Activated T-helper 1 cell treated with anti-CD3 and anti-CD28 coated beads, Interleukin-2, amount 50 U/mL, for 16 hours (primary cell): Measurements from ENCODE around the gene NAT16.
A peak's percentile ranks its signal among the peaks of the same experiment; 100 is the strongest.

Experiments used
- DNase-seq, 2 donors: peaks; one replicate each; pipeline ENCODE4 v3.0.0-alpha.2; 2020; ENCODE audit warnings: low read depth in 1 of 2, low spot score in 1 of 2

The NAT16 gene

DNA sequence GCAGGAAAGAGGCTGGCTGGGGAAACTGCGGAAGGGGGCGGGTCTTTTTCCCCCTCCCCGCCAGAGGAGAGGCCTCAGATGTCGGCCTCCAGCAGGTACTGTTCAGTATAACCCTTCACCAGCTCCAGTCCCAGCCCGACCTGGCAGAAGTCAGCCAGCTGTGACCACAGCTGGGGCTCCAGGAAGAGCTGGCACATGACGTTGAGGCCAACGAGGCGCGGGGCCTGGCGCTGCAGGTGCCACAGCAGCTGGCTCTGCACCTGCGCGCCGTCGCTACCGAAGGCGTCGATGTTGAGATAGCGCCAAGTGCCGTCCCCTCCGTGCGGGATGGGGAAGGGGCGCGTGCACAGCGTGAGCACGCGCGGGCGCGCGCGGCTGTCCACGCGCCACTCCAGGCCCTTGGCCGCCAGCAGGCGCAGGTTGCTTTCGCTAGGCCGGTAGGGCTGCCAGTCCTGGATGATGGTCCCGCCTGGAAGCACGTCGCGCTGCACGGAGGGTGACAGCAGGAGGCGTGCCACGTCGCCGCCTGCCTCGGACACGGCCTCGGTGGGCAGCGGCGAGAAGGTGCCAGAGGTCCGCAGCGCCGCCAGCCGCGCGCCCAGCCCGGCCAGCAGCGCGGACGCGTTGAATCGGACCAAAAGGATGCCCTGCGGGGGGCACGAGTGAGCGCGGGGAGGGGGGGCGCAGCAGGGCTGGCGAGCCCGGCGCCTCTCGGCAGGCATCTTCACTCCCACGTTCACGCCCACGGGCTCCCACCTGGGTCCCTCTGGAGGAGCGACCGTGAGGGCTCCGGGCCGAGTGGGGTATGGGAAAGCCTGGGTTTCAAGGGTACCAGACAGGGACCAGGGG, 7.9 kb downstream of the NAT16 start:
- DNase-seq = no peak

DNA sequence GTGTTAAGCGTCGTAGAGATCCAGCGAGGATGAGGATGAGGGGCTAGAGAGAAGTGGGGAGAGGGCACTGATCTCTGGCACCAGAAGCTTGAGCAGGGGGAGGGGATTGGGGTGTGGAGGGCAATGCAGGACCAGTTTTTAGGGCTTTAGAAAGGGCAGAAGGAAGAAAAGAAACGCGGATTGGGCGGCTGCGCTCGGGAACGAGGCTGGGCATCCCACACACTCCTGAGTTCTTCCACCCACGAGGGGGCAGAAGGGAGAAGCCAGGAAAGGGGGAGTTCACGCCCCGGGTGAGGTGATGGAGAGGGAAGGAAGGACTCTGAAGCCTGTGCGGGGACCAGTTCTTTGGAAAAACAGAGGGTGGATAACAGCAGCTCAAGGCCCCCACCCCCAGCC, 8.7 kb downstream of the NAT16 start:
- no peak for DNase-seq

DNA sequence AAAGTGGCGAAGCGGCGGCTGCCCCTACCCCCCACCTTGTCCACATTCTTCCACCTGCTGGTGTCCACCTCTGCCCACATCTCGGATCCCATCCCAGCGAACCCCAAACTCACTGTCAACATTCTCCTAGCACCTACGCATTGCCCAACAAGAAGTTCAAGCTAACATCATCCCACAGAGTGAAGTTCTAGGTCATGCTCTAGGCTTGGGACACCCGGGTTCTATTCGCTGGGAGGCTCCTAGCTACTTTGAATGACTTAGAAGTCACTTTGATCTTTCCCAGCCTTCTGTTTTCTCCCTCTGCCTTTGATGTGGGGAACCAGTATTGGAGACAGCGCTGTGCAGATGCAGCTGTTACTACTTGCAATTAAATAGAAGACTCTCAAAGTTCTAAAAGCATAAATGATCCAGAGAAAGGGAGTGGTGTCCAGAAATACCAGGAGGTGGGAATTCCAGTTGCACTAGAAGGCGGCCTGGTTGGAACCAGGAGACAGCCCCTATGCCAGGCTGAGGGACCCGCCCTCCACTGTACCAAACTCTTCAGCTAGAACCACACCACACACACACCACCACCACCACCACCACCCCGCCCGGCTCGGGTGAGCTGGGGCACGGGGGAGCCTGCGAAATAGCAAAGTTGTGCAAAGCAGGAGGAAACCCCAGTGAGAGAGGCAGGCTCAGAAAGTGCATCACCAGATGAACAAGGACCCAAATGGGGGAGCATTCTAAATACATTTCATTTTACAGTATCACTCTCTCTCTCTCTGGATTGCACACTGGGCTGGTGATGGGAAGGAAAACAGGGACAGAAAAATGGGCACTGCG, 9.3 kb downstream of the NAT16 start:
- DNase-seq = no peak

DNA sequence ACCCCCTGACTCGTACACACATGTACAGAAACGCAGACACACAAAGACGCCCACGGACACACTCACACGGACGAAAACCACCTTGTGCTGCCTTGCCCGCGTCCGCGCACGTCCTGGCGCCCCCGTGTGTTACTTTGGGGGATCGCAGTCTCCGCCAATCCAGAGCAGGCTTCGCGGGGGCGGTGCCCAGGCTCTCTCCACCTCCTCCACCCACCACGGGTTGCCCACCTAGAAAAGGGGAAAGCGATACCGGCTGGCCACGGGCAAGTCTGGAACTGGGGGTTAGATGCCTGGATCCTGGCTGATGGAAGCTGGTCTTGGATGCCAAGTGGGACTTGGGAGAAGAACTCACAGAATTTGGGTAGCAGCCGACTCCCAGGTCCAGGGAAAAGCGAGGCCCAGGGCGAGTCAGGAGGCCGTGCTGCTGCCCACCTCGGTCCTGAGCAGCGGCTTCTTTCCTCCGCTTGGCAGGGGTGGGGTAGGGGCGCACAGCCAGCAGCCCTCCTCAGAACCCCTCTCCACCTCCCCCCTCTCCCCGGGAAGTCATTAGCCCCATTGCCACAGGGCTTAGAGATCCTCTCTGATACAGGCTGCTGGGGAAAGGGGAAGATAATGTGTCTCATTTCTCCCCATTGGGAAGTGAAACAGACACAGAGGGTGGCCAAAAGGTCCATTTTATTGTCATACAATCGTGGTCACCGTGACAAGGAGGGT, 10.1 kb downstream of the NAT16 start:
- peak; percentile 64 to 66 for DNase-seq

DNA sequence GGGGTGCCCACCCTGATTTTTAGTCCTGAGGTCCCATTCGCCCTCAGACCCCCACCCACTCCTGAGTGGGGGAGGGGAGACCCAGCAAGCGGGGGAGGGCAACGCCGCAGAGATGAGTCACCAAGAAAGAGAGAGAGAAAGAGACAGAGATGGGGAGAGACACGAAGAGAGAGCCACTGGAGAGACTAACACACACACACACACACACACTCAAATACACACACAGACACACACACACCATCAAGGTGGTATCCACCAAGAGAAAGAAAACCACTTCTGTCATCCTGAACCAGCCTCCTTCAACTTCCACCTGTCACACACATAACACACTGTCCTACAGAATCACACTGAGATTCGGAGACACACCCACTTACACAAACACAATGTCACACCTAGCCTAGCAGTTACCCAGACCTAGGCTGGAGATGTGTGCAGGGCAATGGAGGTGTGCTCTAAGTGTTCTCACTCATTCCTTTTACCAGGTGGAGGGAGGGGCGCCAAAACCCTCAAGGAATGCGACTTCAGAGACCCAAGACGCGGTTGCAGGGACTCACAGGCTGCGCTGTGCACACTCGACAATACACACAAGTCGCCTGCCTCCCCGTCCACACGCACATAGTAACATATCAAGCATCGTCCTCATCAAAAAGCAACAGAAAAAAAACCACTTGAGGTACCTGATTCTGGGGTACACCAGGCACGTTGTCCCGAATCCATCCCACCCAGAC, 10.8 kb downstream of the NAT16 start:
- DNase-seq = no peak

DNA sequence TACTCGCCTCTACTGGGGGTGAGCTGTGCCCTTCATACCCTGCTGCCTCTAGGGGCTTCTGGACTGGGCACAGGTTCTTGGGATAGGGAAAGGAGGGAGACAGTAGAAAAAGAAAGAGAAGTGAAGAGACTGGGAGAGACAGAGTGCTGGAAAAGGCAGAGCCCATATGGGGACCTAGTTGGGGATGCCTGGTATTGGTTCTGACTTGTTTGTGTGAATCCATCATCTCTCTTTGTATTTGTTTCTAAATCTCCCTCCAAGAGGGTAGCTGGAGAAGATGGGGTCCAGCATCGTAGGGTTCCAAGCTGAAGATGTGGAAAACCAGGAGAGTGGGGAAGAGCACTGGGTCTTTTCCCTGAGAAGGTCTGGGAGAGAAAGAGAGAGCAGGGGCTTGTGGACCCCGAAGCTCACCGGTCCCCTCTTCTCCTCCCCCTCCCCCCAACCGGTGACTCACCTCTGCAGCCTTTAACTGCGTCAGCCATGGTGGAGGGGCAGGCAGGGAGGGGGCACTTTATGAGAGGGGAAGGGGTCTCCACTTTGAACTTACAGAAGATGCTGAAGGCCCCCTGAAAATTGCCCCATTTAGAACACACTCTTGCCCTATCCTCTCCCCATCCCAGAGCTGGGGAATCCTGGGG, 11.6 kb downstream of the NAT16 start:
- DNase-seq = no peak

DNA sequence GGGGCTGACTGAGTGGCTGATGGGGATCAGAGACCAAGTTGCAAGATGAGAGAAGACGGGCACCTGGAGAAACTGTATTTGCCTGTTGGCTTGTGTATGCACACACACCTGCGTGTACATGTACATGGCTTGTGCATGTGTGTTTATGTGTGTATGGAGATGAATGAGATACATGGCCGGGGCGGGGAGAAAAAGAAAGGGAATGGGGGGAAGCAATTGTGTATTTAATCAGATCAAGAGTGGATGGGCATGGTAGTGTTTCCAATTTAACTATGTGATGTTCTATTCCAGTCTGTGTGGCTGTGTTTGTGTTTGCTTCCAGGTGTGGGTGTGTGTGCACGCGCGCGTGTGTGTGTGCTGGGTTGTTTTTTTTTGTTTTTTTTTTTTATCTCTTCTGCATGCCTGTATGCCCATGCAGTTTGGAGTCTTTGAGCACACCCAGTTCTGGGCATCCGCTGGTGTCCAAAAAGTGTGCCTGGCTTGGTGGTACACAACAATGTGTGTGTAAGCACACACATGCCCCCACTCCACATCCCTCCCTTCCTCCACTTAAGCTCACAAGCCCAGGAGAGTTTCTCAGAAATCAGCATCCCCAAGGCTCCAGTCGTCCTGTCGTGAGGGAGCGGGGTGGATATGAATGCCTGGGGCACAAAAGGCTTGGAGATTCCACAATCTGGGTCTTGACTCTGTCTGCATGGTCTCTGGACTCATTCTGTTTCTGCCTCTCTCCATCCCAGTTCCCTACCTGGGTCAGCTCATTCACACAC, 12.3 kb downstream of the NAT16 start:
- no peak for DNase-seq

DNA sequence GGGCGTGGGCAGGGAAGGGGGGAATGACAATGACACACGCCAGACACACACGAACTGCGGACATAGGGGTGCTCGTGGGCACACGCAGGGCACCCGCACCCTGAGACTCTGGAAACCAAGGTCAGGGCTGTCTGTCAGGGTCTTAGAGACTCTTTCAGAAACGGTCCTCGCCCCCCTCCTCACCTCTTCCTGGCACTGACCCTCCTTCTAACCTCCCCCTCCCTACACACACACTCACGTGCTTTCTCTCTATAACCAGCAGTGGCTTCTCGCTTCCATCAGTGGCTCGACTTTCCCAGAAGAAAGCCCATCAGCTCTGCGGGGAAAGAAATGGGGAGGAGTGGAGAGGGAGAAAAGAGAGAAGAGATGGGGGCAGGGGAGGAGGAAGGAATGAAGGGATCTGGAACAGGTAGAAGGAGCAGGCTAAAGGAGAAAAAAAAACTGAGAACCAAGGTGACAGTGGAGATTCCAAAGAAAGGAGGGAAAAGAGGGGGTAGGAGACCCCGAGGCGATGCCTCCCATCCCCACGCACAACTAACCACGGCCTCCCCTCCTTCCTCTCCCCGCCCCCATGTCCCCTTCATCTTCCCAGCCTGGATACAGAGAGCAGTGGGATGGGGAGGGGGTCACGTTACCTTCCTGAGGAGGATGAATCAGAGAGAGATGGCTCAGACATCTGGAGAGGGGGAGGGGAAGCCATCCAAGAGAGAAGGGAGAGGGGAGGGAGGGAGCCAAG, 13.0 kb downstream of the NAT16 start:
- DNase-seq = no peak

DNA sequence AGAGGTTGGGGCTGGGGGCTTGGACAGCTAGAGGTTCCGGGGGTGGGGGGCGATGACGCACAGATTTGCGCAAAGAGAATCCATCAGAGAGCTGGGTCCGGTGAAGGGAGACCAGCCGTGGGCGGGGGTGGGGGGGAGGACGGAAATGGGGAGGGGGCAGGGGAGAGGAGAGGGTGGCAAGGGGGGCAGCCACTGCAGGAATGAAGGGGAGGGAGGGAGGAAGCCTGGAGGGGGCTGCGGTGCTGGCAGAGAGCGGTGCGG, 13.5 kb downstream of the NAT16 start:
- no peak for DNase-seq

DNA sequence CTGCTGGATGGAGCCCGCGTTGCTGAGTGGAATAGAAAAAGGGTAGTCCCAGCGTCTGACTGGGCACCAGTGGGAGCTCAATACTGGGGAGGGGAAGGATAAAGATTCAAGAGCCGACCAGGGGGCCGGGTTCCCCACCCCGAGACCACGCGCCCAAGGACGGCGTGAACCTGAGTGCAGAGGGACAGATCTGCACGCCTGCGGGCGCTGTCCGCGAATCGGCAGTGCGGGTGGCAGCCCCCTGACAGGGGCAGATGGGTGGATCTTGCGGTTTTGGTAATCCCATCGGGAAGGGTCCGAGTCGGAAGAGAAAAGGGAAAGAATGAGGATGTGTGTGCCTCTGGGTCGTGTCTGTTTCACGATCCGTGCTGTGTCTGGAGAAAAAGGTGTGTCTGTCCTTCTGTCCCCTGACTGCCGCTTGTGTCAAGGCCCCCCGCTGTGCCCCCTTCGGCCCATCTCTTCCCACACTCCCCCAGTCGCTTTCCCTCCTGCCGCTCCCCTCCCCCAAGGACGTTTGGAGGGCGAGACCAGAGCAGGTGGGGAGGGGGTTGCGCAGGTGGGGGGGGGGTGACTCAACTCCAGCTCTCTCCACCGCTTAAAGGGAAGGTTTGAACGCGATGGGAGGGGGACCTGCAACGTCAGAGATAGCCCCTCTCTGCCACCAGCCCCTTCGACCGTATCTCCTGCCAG, 14.0 kb downstream of the NAT16 start:
- no peak for DNase-seq

DNA sequence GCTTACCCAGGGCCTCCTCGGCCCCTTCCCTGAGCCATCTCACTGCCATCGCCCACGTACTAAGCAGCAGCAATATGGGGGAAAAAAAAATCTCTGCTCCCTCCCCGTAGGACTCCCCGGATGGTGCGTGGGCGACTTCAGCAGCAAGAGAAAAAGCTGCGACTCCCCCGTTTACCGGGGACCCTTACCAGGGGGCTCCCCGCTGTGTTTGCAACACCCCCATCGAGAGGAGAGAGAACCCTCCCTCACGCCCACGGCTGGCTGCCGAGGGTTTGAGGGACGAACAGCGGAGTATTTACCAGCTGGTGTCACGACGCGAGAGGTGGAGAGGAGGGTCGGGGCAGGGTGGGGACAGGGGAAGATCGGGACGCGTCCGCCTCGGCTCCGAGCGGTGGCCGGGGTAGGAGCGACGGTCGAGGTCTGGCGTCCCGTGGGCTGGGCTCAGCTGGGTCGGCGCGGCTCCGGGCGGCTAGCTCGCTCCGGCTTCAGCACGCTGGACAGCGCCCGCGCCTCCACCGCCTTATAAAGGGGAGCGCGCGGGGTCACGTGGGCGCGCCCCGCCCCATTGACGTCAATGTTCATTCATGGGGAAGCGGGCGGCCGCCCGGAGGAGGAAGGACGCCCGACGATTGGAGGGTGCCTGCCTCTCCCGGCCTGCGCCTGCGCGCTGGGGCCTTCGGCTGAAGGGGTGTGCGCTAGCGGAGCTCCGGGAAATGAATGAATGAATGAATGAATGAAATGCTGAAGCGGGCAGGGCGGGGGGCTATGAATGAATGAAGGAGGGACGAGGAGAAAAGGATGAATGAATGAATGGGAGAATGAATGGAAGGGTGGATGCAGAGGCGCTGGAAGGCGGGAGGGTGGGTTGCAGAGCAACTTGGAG, 14.8 kb downstream of the NAT16 start, which contains the start of gene VGF:
VGF (minus strand) TSS at position 495 of the 883 bp plus-strand sequence. CDS start 726 bp downstream, outside the sequence.
- DNase-seq = peak; percentile 83 to 84

DNA sequence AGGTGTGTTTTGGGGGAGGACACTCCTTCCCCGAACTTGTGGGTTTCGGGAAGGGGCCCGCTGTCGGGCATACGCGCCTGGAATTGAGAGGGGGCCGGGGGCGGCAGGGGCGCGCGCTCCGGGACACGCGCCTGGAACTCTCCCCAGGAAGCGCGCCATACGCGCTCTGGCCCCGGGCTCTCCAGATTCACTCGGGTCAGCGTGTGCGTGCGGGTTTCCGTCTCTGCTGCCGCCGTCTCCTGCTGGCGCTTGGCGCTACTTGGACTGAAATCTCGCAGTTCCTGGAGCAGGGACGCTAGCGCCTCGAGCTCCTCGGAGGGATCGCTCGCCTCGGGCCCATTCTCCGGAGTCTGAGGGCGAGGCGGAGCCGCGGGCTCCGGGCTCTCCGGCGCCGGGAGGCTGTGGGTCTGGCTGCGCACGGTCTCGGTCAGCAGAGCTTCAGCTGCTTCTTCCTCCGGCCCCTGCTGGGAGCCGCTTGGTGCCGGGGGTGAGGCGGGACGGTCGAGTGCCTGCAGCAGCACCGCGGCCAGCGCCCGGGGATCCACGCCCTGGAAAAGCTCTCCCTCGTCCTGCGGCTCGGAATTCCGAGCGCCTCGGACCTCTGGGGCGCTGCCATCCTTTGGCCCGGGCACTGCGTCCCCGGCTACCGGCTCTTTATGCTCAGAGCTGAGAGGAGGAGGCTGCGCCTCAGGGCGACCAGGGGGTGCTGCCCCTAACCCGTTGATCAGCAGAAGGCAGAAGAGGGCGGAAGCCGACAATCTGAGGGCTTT, 15.8 kb downstream of the NAT16 start:
- no peak for DNase-seq

DNA sequence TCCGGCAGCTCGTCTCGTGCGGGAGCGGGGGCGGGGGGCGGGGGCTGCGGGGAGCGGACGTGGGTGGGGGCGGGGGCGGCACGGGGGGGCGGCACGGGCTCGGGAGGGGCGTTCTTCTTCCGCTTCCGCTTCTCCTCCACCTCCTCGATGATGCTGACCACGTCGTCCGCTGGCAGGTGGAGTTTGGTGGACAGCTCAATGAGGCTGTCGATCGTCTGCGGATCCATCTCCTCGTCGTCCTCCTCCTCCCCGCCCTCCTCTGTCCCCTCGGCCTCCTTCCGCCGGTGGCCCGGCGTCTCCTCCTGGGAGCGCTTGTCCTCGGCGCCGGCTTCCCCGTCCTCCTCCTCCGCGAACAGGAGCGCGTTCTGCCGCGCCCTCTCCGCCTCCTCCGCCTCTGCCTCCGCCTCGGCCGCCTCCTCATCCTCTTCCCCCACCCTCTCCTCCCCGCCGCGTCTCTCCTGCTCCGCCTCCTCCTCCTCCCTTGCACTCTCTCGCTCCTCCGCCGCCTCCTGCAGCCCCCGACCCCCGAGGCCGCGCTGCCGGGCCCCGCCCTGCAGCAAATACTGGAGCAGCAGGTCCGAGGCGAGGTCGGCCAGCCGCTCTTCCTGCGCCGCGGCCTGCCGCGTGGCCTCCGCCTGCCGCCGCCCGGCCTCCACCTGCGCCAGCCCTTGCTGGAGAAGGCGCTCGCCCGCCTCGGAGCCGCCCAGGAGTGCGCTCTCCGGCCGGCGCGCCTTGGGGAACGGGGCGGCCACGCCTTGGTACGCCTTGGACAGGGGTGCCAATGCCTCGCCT, 16.6 kb downstream of the NAT16 start:
- DNase-seq = no peak

DNA sequence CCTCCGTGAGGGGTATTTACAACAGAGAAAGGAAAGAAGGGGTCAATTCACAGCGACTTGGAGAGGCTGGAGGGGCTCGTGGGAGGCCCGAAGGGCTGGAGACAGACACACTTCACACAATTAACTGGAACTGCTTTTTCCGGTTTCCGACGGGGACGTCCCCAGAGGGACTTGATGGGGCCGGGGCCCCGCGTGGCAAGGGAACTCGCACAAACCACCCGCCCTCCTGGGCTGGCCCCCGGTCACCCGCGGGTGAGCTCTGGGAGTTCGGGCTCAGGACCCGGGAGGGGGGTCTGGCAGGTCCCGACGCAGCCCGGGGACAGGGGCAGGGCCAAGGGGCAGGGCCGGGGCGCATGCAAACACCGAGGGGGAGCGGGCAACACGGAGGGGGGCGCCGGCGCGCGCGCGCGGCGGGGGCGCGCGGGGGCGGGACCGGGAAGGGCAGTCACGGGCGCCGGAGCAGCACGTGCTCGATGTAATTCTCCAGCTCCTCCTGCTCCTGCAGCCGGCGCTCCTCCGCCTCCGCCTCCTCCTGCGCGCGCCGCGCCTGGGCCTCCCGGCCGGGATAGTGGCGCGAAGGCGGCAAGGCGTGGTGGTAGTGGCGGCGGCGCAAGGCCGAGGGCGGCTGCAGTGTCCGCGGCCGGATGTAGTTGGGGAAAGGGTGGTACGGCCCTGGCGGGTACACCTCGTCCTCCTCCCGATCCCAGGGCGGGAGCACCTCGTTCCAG, 17.4 kb downstream of the NAT16 start:
- no peak for DNase-seq

DNA sequence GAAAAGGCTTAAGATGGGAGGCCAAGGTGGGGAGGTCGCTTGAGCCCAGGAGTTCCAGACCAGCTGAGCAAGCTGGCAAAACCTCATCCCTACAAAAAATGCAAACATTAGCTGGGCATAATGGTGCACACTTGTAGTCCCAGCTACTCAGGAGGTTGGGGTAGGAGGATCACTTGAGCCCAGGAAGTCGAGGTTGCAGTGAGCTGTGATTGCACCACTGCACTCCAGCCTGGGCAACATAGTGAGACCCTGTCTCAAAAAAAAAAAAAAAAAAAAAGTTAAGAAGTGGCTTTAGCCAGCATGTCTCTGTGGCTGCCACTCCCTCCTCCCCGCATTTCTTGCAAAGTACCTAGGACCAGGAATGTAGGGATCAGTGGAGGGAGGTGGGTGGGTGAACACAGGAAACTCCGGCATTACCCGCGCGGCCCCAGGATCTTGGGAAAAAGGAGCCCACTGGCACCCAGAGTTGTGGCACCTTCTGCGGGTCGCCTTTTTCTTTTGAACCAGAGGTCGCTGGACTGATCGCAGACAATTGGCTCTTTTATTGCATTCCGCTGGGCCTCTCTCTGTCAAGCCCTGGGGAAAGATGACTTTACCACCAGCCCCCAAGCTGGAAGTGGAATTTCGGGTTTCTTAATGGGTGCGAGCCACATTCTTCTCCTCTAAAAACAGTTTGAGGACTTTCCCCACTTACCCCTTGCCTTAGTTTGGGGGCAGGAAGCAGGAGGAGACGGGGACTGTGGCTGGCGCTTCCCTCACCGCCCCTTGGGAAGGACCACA, 18.2 kb downstream of the NAT16 start:
- no peak for DNase-seq
